RCC 7860 (cell line): ENCODE measurements around the gene TOP2A.

ENCODE experiments used
- DNase-seq: peaks from one replicate; pipeline ENCODE4 v3.0.0-alpha.2; 2015; ENCODE audit warnings: low spot score
- FAIRE-seq: peaks from 2 replicates; lab custom pipeline; 2012; peaks lifted over from hg19 to GRCh38; lab: Jason Lieb, UNC

Gene TOP2A

GRCh38 chr17:40361063-40361924 is 56.4 kb downstream of the TOP2A start:
- FAIRE-seq (no peak), DNase-seq (no peak)

- FAIRE-seq, result no peak
- no peak for DNase-seq
These were observed 57.6 kb downstream of the TOP2A start for GRCh38 chr17:40360091-40360490.

GRCh38 chr17:40358323-40359038 is 59.2 kb downstream of the TOP2A start:
- peak; percentile 78 for FAIRE-seq
- DNase-seq, result peak; percentile 52

- FAIRE-seq, result no peak
- DNase-seq, result no peak
These were observed 60.5 kb downstream of the TOP2A start for GRCh38 chr17:40356990-40357881.

GRCh38 chr17:40355804-40356758 is 61.6 kb downstream of the TOP2A start:
- no peak for FAIRE-seq
- no peak for DNase-seq

GRCh38 chr17:40355123-40355803 is 62.4 kb downstream of the TOP2A start:
- FAIRE-seq (no peak), DNase-seq (no peak)

- FAIRE-seq (no peak), DNase-seq (no peak)
These were observed 63.2 kb downstream of the TOP2A start for GRCh38 chr17:40354221-40355122.

- DNase-seq, result no peak
- FAIRE-seq, result no peak
These were observed 64.8 kb downstream of the TOP2A start for GRCh38 chr17:40352779-40353394.

- FAIRE-seq, result no peak
- no peak for DNase-seq
These were observed 65.4 kb downstream of the TOP2A start for GRCh38 chr17:40352237-40352778.

GRCh38 chr17:40351359-40352236 is 66.1 kb downstream of the TOP2A start:
- FAIRE-seq, result no peak

GRCh38 chr17:40350689-40351358 is 66.9 kb downstream of the TOP2A start:
- DNase-seq, result no peak
- FAIRE-seq, result no peak

More at GRCh38 chr17:40351359-40352236, 66.1 kb downstream of the TOP2A start:
- DNase-seq, result no peak

GRCh38 chr17:40349895-40350688 is 67.6 kb downstream of the TOP2A start:
- no peak for DNase-seq

GRCh38 chr17:40349477-40349894 is 68.2 kb downstream of the TOP2A start:
- FAIRE-seq, result no peak

More at GRCh38 chr17:40349895-40350688, 67.6 kb downstream of the TOP2A start:
- FAIRE-seq, result no peak

GRCh38 chr17:40348562-40349476 is 68.9 kb downstream of the TOP2A start:
- FAIRE-seq, result no peak
- no peak for DNase-seq

More at GRCh38 chr17:40349477-40349894, 68.2 kb downstream of the TOP2A start:
- DNase-seq, result no peak
